GM12873 (cell line): Measurements from ENCODE around the gene AKR1D1.

ENCODE experiments used
- TF ChIP-seq, protein P1 (sequence below): IDR thresholded peaks from 2 replicates; pipeline ENCODE4 v1.5.1; 2012; ENCODE audit warnings: low read depth, mild to moderate bottlenecking, moderate library complexity, low read length, control low read depth; ENCODE audit not compliant: insufficient read depth; ENCODE audit errors: missing control alignments

Gene AKR1D1

DNA sequence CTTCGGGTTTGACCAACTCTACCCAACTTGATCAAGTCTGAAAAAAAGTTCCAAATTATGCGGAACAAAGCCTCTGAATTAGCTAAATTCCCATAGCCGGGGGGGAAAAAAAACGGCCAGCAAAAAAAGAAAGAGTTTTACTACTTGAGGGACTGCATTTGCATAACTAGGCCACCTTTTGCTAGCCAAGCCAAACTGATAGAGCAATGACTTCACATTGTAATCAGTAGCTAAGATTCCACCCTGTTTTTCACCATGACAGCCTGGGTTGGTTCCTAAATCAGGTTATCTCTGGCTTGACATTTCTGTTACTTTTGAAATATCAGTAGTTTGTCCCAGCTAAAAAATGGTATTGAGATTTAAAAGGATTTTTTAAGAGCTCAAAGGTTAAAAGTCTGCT lies 43.0 kb upstream of the AKR1D1 start:
- TF ChIP-seq, protein P1, sequence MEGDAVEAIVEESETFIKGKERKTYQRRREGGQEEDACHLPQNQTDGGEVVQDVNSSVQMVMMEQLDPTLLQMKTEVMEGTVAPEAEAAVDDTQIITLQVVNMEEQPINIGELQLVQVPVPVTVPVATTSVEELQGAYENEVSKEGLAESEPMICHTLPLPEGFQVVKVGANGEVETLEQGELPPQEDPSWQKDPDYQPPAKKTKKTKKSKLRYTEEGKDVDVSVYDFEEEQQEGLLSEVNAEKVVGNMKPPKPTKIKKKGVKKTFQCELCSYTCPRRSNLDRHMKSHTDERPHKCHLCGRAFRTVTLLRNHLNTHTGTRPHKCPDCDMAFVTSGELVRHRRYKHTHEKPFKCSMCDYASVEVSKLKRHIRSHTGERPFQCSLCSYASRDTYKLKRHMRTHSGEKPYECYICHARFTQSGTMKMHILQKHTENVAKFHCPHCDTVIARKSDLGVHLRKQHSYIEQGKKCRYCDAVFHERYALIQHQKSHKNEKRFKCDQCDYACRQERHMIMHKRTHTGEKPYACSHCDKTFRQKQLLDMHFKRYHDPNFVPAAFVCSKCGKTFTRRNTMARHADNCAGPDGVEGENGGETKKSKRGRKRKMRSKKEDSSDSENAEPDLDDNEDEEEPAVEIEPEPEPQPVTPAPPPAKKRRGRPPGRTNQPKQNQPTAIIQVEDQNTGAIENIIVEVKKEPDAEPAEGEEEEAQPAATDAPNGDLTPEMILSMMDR = no peak

DNA sequence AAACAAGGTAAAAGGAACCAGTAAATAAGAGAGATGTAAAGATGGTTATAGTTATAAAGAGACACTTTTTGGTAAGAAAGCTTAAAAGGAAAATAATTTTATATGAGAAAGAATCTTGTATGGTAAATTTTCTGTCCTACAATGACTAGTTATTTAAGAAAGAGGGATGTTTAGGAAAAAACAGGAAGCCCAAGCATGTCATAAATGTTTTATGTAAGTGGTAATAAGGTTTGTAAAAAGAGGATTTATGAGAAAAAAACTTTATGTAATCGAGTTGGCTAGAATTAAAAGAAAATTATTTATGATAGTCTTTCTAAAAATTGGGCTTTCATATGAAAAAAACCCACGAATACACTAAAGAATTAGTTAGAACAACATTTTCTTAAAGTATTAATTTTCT lies 40.1 kb upstream of the AKR1D1 start:
- TF ChIP-seq, protein P1 = no peak

DNA sequence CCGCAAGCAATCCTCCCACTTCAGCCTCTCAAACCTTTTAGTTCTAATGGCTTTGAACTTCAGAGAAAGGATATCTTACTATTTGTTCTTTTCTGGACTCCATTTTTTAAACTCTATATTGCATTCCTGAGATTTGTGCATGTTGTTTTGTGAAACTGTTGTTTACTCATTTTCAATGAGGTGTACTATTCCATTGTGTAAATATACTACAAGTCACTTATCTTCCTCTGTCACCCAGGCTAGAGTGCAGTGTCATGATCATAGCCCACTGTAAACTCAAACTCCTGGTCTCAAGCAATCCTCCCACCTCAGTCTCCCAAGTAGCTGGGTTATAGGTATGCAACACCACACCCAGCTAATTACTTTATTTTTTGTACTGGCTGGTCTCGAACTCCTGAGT lies 31.4 kb upstream of the AKR1D1 start:
- TF ChIP-seq, protein P1 = no peak

DNA sequence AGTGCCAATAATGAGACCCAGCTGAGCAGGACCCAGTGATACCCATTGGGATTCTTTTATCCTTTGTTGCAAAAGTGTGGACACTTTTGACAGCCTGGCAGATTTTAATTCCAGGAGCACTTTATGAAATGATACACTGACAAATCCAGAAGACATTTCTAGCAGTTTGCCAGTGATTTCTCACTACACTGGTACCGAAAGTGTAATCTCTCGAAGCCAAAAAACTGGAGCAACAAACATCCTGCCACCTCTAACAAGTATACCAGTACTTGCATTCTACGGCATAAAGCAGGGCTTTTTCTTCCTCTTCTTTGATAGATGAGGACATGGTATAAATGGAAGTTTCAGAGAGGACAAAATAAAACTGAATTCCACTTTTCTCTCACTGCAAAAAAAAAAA lies 28.4 kb upstream of the AKR1D1 start:
- TF ChIP-seq, protein P1 = no peak

DNA sequence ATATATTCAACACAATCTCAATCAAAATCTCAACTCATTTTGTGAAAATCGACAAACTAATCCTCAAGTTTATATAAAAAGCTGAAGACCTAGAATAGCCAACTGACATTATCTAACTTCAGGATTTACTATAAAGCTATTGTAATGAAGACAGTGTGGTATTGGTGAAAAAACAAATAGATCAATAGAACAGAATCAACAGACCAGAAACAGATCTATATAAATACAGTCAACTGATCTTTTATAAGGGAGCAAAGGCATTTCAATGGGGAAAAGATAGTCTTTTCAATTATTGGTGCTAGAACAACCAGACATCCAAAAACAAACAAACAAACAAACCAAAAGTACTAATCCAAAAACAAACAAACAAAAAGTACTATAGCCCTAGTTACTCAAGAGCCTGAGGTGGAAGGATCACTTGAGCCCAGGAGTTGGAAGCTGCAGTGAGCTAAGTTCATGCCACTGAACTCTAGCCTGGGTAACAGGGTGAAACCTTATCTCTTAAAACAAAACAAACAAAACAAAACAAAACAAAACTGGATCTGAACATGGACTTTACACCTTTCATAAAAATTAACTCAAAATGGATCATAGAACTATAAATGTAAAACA lies 26.6 kb upstream of the AKR1D1 start:
- TF ChIP-seq, protein P1 = no peak

DNA sequence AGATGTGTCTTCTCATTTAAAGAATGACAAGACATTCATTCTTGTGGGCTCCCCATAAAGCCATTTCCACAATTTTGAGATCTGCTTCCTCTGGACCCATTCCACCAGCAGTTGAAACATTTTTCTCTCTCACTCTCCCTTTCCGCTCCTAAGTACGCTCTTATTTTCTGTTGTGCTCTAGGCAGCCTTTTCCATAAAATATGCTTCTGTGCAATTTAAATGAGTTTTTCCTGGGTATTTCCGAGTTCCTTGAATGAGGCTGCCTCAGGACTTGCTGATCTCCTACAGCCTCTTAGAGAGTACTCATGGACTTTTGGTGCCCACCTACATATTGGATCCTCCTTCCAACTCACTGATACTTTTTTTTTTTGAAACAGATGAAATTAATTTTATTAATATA lies 23.6 kb upstream of the AKR1D1 start:
- TF ChIP-seq, protein P1 = no peak

DNA sequence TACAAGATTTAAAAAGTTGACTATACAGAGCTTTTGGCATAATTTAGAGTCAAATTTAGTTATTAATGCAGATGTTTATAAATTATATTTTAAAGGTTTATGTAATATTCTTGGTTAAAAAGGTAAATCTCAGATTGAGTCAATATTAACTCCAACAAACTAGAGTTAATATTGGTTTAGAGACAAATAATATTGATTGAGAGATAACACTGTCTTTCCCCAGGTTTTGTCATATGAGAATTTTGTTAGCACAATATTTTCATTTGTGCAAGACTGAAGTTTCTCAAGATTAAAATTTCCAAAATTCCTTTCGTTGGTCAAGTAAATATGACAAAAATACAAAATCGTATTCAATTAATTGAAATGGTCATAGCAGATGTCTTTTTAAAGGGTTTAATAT lies 12.9 kb upstream of the AKR1D1 start:
- TF ChIP-seq, protein P1 = no peak
